Upper lobe of right lung (tissue), 1 donor: ENCODE results near the gene RNF152. TPM values are rescaled to one million over a fixed set of nuclear protein-coding genes. Genes with fewer than 3 reads are reported as not detected.

Experiments used
- ATAC-seq: fragments of 200-7000 bp; cut with Tn5 transposase; one replicate; pipeline ENCODE4 v1.9.1; 2020; ENCODE audit warnings: mild to moderate bottlenecking, moderate library complexity
- DNase-seq: peaks from one replicate; pipeline ENCODE4 v3.0.0-alpha.2; 2020
- H3K27ac ChIP-seq: fragments of 200-600 bp; one replicate; pipeline ENCODE4 v1.8.0; 2022
- H3K27me3 ChIP-seq: fragments of 200-600 bp; one replicate; pipeline ENCODE4 v1.8.0; 2022; ENCODE audit warnings: mild to moderate bottlenecking
- H3K36me3 ChIP-seq: fragments of 200-600 bp; one replicate; pipeline ENCODE4 v1.8.0; 2022
- H3K4me1 ChIP-seq: fragments of 200-600 bp; one replicate; pipeline ENCODE4 v1.8.0; 2022
- H3K4me3 ChIP-seq: fragments of 200-600 bp; one replicate; pipeline ENCODE4 v1.8.0; 2022; ENCODE audit warnings: mild to moderate bottlenecking
- H3K9me3 ChIP-seq: fragments of 200-600 bp; one replicate; pipeline ENCODE4 v1.8.0; 2022
- CTCF ChIP-seq: fragments of 200-600 bp; IDR thresholded peaks from one replicate; pipeline ENCODE4 v1.8.0; 2022; ENCODE audit warnings: antibody characterized with exemption
- intact Hi-C: fragments of 100-400 bp; cut with DNase I; formaldehyde crosslinking; loops from one replicate; pipeline ENCODE4 v1.11.0; 2022
- total RNA-seq: library from RNA; stranded (reverse); fragmentation: NEBNext Ultra II Directional; extraction: Animal tissue kit (Norgen Biotek cat#: 25700); gene quantifications from one replicate; pipeline ENCODE4 v1.2.1, GENCODE V29; 2021
- donor health status: DM: no; HTN: yes; CAD: no; lungs with severe emphysema.

RNF152 gene
- total RNA-seq, 1 donor from 2014 or later = 21.2 TPM

GRCh38 chr18:61917818-61918217, 25.0 kb upstream of the RNF152 start:
- no peak for DNase-seq
- TF ChIP-seq CTCF = no peak

GRCh38 chr18:61912476-61912875, 19.7 kb upstream of the RNF152 start:
- DNase-seq = no peak
- Histone ChIP-seq H3K4me1 (no peaks in the 10 kb centered on the region), H3K27ac (no peak overlapping the region), H3K9me3 (no peaks in the 10 kb centered on the region), H3K36me3 (no peaks in the 10 kb centered on the region), H3K27me3 (no peaks in the 10 kb centered on the region), H3K4me3 (no peak overlapping the region)
- intact Hi-C loops = no loop called here
- TF ChIP-seq CTCF = no peak
- ATAC-seq = no peak

More at GRCh38 chr18:61917818-61918217, 25.0 kb upstream of the RNF152 start:
- intact Hi-C loops = no loop called here
- Histone ChIP-seq H3K4me1 (no peaks in the 10 kb centered on the region), H3K27ac (no peak overlapping the region), H3K36me3 (no peaks in the 10 kb centered on the region), H3K4me3 (no peak overlapping the region), H3K9me3 (no peaks in the 10 kb centered on the region), H3K27me3 (no peaks in the 10 kb centered on the region)
- no peak for ATAC-seq

GRCh38 chr18:61910101-61910500, 17.3 kb upstream of the RNF152 start:
- ATAC-seq = peak; percentile 39

GRCh38 chr18:61908661-61909060, 15.9 kb upstream of the RNF152 start:
- Histone ChIP-seq H3K4me3 (no peak overlapping the region), H3K9me3 (no peaks in the 10 kb centered on the region), H3K27me3 (no peaks in the 10 kb centered on the region), H3K27ac (no peak overlapping the region), H3K36me3 (no peaks in the 10 kb centered on the region), H3K4me1 (no peaks in the 10 kb centered on the region)
- intact Hi-C loops = no loop called here
- TF ChIP-seq CTCF = no peak
- ATAC-seq (no peak), DNase-seq (no peak)

More at GRCh38 chr18:61910101-61910500, 17.3 kb upstream of the RNF152 start:
- Histone ChIP-seq H3K4me3 (no peak overlapping the region), H3K9me3 (no peaks in the 10 kb centered on the region), H3K36me3 (no peaks in the 10 kb centered on the region), H3K4me1 (no peaks in the 10 kb centered on the region), H3K27ac (no peak overlapping the region), H3K27me3 (no peaks in the 10 kb centered on the region)
- intact Hi-C loops = no loop called here
- no peak for DNase-seq
- no peak for TF ChIP-seq CTCF

GRCh38 chr18:61901323-61901986, 8.6 kb upstream of the RNF152 start:
- DNase-seq = no peak
- H3K36me3 ChIP-seq = no peaks in the 10 kb centered on the region
- no peaks in the 10 kb centered on the region for H3K9me3 ChIP-seq
- H3K27ac ChIP-seq = no peak overlapping the region
- H3K4me1 ChIP-seq = no peaks in the 10 kb centered on the region
- H3K4me3 ChIP-seq = no peak overlapping the region
- TF ChIP-seq CTCF = peak; percentile 96
- ATAC-seq = peak; percentile 94
- intact Hi-C loops = no loop called here
- H3K27me3 ChIP-seq = no peaks in the 10 kb centered on the region
